NCI-H748 (cell line): ENCODE data around the gene MAP1B.

ENCODE experiments used
- DNase-seq: peaks from one replicate; lab custom pipeline; 2025; ENCODE audit not compliant: unreplicated experiment; lab: John Stamatoyannopoulos, UW

Gene MAP1B

GRCh38 chr5:72187388-72188075 lies 80.3 kb downstream of the MAP1B start:
- no peak for DNase-seq

- DNase-seq = no peak
Observed at GRCh38 chr5:72188166-72188565, 80.9 kb downstream of the MAP1B start.

- DNase-seq = no peak
Observed at GRCh38 chr5:72189146-72189545, 81.9 kb downstream of the MAP1B start.

DNA sequence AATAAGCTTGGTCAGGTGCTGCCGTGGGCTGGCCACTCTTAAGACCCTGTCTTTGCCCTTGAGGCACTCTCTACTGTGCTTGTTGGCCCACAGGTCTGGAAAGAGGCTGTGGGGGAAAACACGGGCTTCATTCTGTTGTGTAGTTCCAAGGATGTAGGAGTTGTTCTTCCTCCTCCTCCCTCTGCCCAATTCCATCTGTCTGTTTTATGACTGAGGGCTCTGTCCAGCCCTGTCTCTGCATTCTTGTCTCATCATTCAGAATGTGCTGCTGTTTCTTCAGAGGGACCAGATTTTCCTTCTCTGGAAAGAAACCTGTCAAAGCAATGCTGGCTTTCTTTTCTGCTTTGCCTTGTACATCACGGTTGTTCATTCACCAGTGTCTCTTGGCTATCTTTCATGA lies 84.1 kb downstream of the MAP1B start:
- no peak for DNase-seq

DNA sequence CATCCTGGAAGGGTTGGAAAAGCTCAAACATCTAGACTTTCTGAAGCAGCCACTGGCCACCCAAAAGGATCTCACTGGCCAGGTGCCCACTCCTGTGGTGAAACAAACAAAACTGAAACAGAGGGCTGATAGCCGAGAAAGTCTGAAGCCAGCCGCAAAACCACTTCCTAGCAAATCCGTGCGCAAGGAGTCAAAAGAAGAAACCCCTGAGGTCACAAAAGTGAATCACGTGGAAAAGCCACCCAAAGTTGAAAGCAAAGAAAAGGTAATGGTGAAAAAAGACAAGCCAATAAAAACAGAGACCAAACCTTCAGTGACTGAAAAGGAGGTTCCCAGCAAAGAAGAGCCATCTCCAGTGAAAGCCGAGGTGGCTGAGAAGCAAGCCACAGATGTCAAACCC lies 87.6 kb downstream of the MAP1B start:
- DNase-seq = no peak

DNA sequence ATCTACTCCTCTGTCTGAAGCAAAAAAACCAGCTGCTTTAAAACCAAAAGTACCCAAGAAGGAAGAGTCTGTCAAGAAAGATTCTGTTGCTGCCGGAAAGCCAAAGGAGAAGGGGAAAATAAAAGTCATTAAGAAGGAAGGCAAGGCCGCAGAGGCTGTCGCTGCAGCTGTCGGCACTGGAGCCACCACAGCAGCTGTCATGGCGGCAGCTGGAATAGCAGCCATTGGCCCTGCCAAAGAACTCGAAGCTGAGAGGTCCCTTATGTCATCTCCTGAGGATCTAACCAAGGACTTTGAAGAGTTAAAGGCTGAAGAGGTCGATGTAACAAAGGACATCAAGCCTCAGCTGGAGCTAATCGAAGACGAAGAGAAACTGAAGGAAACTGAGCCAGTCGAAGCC lies 88.3 kb downstream of the MAP1B start:
- DNase-seq = no peak

GRCh38 chr5:72197393-72197792 lies 90.1 kb downstream of the MAP1B start:
- no peak for DNase-seq

- DNase-seq = no peak
Observed at GRCh38 chr5:72199681-72200080, 92.4 kb downstream of the MAP1B start.

GRCh38 chr5:72202331-72202825 lies 95.1 kb downstream of the MAP1B start:
- no peak for DNase-seq

- no peak for DNase-seq
Observed at GRCh38 chr5:72203251-72203845, 96.1 kb downstream of the MAP1B start.

- no peak for DNase-seq
Observed at GRCh38 chr5:72204946-72205345, 97.7 kb downstream of the MAP1B start.

GRCh38 chr5:72205431-72206009 lies 98.2 kb downstream of the MAP1B start:
- no peak for DNase-seq

- DNase-seq = no peak
Observed at GRCh38 chr5:72206160-72206559, 98.9 kb downstream of the MAP1B start.

GRCh38 chr5:72206994-72207393 lies 99.7 kb downstream of the MAP1B start:
- DNase-seq = no peak

GRCh38 chr5:72208324-72208926 lies 101.2 kb downstream of the MAP1B start:
- DNase-seq = no peak

DNA sequence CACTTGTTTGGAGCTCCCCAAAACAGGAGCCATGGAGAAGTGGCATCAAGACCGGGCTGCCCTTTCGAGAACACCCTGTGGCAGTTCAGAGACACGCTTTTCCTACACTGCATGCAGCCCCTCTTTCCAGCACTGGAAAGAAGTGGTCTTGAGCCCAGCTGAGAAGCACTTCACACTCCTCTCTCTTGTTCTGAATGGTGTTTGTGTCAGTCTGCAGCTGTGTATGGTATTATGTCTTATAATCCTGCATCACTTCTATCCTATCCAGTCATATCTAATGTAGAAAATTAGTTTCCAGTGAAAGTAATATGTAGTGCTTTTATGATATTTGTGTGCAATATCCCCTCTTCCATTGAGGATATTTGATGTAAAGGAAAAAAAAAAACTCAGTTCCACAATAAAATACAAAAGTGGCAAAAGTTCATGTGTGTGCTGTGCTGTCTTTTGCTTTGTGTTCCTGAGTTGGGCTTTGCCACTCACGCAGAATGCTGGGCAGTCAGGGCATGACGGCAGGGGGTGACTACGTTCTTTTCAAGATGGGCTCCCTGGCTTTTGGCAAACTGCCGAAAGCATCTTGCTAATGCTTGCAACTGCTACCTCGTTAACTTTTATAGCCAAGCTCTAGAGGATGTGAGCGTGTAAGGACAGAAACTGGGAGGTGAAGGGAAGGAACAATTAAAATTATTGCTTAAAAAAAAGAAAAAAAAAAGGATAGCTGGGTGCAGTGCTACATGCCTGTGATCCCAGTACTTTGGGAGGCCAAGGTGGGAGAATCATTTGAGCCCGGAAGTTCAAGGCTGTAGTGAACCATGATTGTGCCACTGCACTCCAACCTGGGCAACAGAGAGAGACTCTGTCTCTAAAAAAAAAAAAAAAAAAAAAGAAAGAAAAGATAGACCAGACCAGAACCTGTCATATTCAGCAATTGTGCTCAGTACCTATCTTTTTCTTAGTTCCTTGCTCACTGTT lies 102.2 kb downstream of the MAP1B start:
- peak; percentile 60 for DNase-seq

- DNase-seq = no peak
Observed at GRCh38 chr5:72210888-72211678, 103.8 kb downstream of the MAP1B start.

DNA sequence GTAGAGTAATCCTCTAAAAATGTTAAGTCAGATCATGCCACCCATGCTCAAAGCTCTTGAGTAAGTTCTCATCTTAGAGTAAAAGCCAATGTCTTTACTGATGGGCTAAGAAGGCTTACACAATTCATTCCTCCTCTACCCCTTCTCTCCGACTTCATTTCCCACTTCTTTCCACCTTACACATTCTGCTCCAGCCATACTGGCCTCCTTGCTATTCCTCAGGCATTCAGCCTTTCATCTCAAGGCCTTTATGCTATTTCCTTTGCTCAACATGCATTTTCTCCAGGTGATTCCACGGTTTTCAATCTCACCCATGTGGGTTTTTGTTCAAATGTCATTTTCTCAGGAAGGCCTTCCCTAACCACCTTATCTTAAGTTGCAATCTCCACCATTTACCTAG lies 104.9 kb downstream of the MAP1B start:
- no peak for DNase-seq

- no peak for DNase-seq
Observed at GRCh38 chr5:72213482-72213881, 106.2 kb downstream of the MAP1B start.

GRCh38 chr5:72214168-72214567 lies 106.9 kb downstream of the MAP1B start:
- DNase-seq = no peak
